Lower leg skin (tissue), 3 donors: ENCODE results near the gene PSENEN.

Experiments used
- CTCF ChIP-seq, 3 donors: fragments of 450-650 bp; IDR thresholded peaks; one replicate each; pipeline ENCODE4 v1.5.1; 2016; ENCODE audit warnings: antibody characterized with exemption in 3 of 3, mild to moderate bottlenecking in 3 of 3, moderate library complexity in 2 of 3
- POLR2A ChIP-seq, 2 donors: fragments of 450-650 bp; IDR thresholded peaks; one replicate each; pipeline ENCODE4 v1.6.1; 2016 to 2017; ENCODE audit warnings: antibody characterized with exemption in 2 of 2, mild to moderate bottlenecking in 1 of 2, moderate library complexity in 1 of 2

GRCh38 chr19:35751839-35752745 is 6.6 kb downstream of the PSENEN start:
- TF ChIP-seq CTCF (IDR thresholded peaks at IDR 0.05) (no peak), POLR2A (IDR thresholded peaks at IDR 0.05) (no peak)
